K562 (cell line): ENCODE measurements around the gene GMDS.

ENCODE experiments used
- CTCF ChIP-seq, 3 experiments: IDR thresholded peaks in 2 of 3; conservative IDR thresholded peaks in 1 of 3; 2 replicates each; pipeline ENCODE4 v1.5.1; 2011 to 2012; ENCODE audit warnings: low read length in 3 of 3, mild to moderate bottlenecking in 3 of 3, control low read depth in 2 of 3, improper control_type of control experiment in 1 of 3, inconsistent platforms in 1 of 3, low read depth in 1 of 3, mixed read lengths in 1 of 3, moderate library complexity in 1 of 3; ENCODE audit not compliant: insufficient read depth in 2 of 3
- NFYB ChIP-seq: IDR thresholded peaks from 2 replicates; pipeline ENCODE4 v1.6.1; 2011; ENCODE audit warnings: mild to moderate bottlenecking, moderate library complexity; ENCODE audit not compliant: insufficient read length; ENCODE audit errors: extremely low read depth
- NUFIP1 ChIP-seq: fragments of 450-650 bp; IDR thresholded peaks from 2 replicates; pipeline ENCODE4 v1.6.1; 2018; ENCODE audit not compliant: partially characterized antibody
- RAD21 ChIP-seq, 2 experiments: fragments of 250-450 bp in 1 of 2; fragments of 450-650 bp in 1 of 2; sonication (Bioruptor Pico) in 1 of 2; formaldehyde crosslinking in 1 of 2; IDR thresholded peaks in 1 of 2; conservative IDR thresholded peaks in 1 of 2; 2 replicates each; pipeline versions ENCODE4 v1.4.0 to v1.8.0; 2020 to 2022; ENCODE audit warnings: mild to moderate bottlenecking in 2 of 2, moderate library complexity in 1 of 2
- TBP ChIP-seq: optimal IDR thresholded peaks from 2 replicates; pipeline ENCODE3; 2011; ENCODE audit warnings: low read depth, low read length, improper control_type of control experiment
- USF1 ChIP-seq: sonication (generic); formaldehyde crosslinking; IDR thresholded peaks from 2 replicates; pipeline ENCODE4 v1.9.0; 2022; ENCODE audit warnings: mild to moderate bottlenecking, missing genetic modification reagents
- ZNF23 ChIP-seq: fragments of 250-450 bp; sonication (Bioruptor Pico); IDR thresholded peaks from 2 replicates; pipeline ENCODE4 v1.4.0; 2020; ENCODE audit warnings: mild to moderate bottlenecking

GRCh38 chr6:1730882-1731281, 514.5 kb downstream of the GMDS start:
- TF ChIP-seq RAD21 (CRISPR knock-in tag; conservative IDR thresholded peaks at IDR 0.05 in 1 of 2, IDR thresholded peaks at IDR 0.05 in 1 of 2) (no peak), CTCF (IDR thresholded peaks at IDR 0.05 in 2 of 3, conservative IDR thresholded peaks at IDR 0.05 in 1 of 3; ENCODE audit: insufficient read depth in 2 of 3, low read depth in 1 of 3, low read length in 3 of 3) (no peak), ZNF23 (no peak), USF1 (CRISPR knock-in tag) (no peak), NUFIP1 (no peak), TBP (no peak), NFYB (no peak)
